Measurements from ENCODE around the gene MT1F.

DNA sequence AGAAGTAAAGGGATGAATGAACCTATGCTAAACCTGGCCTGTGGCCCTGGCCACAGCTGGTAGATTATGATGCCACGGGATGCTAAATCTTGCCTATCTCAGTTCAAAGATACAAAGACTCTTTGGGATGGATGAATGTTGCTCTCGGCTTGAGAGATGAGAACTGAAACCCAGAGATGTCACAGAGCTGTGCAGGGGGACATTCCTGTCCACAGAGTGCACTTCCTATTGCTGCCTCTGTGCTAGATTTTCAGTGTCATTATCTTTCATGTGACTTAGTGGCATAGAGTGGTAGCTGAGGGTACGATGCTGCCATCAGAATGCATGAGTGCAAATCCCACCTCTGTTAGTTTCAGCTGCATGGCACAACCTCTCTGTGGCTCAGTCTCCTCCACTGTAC, 27.6 kb upstream of the MT1F start:
- TF ChIP-seq, protein P1, sequence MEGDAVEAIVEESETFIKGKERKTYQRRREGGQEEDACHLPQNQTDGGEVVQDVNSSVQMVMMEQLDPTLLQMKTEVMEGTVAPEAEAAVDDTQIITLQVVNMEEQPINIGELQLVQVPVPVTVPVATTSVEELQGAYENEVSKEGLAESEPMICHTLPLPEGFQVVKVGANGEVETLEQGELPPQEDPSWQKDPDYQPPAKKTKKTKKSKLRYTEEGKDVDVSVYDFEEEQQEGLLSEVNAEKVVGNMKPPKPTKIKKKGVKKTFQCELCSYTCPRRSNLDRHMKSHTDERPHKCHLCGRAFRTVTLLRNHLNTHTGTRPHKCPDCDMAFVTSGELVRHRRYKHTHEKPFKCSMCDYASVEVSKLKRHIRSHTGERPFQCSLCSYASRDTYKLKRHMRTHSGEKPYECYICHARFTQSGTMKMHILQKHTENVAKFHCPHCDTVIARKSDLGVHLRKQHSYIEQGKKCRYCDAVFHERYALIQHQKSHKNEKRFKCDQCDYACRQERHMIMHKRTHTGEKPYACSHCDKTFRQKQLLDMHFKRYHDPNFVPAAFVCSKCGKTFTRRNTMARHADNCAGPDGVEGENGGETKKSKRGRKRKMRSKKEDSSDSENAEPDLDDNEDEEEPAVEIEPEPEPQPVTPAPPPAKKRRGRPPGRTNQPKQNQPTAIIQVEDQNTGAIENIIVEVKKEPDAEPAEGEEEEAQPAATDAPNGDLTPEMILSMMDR (IDR thresholded peaks at IDR 0.05) = no peak
- no peak for TF ChIP-seq POLR2A (IDR thresholded peaks at IDR 0.05)
- TF ChIP-seq EP300 (IDR thresholded peaks at IDR 0.05) = no peak
- no peak for TF ChIP-seq POLR2AphosphoS5 (IDR thresholded peaks at IDR 0.05)

Measured in gastroesophageal sphincter (tissue), 3 donors.